Measurements from ENCODE around the gene GAB2.

DNA sequence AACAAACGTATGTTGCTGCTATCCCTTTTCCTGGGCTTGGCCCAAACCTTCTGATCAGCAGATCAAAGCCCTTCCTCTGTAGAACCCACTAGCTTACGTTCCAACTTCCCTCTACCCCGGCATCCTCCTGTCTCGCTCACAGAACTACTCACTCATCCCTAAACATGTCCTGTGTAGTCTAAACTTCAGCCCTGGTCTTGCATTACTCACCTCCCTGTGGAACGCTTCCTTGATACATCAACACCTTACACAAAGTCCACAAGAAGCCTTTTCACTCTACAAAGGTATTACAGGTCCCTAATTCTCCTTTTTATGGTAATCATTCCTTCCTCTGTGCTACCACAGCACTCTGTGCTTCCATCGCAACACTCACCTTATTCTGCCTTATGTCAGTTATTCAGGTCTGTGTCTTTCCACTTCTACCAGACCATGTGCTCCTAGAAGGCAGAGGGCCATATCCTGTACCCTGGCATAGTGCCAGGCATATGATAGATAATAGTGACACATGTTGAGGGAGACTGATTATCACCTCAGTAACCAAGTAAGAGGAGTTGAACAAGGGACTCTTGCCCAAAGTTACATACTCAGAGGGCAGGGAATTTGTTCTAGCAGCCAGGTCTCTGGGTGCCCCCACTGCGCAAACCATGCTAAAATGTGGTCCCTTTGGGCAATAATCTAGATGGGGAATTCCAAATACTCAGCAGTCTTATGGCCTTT lies 187.3 kb downstream of the GAB2 start:
- TF ChIP-seq, protein P1, sequence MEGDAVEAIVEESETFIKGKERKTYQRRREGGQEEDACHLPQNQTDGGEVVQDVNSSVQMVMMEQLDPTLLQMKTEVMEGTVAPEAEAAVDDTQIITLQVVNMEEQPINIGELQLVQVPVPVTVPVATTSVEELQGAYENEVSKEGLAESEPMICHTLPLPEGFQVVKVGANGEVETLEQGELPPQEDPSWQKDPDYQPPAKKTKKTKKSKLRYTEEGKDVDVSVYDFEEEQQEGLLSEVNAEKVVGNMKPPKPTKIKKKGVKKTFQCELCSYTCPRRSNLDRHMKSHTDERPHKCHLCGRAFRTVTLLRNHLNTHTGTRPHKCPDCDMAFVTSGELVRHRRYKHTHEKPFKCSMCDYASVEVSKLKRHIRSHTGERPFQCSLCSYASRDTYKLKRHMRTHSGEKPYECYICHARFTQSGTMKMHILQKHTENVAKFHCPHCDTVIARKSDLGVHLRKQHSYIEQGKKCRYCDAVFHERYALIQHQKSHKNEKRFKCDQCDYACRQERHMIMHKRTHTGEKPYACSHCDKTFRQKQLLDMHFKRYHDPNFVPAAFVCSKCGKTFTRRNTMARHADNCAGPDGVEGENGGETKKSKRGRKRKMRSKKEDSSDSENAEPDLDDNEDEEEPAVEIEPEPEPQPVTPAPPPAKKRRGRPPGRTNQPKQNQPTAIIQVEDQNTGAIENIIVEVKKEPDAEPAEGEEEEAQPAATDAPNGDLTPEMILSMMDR (IDR thresholded peaks at IDR 0.05) = no peak
- TF ChIP-seq POLR2A (IDR thresholded peaks at IDR 0.05) = no peak

All from lower leg skin (tissue), 3 donors.